GM13976 (cell line): ENCODE data around the gene G2E3.

Source experiments
- DNase-seq: peaks from one replicate; pipeline ENCODE4 v3.0.0; 2012; ENCODE audit warnings: low spot score
- in situ Hi-C: fragments of 300-500 bp; cut with MboI; formaldehyde crosslinking; loops from one replicate; pipeline ENCODE4 v1.12.0; 2022; ENCODE audit warnings: low sequenced_read_pairs, mixed read lengths, inconsistent platforms; ENCODE audit not compliant: unreplicated experiment
- TF ChIP-seq, protein P1 (sequence below): IDR thresholded peaks from 2 replicates; pipeline ENCODE4 v1.5.1; 2012; ENCODE audit warnings: borderline replicate concordance, mild to moderate bottlenecking; ENCODE audit not compliant: insufficient read depth; ENCODE audit errors: extremely low read depth, missing control alignments, control extremely low read depth

The G2E3 gene

GRCh38 chr14:30645600-30645999, 86.6 kb downstream of the G2E3 start:
- no peak for DNase-seq
- TF ChIP-seq, protein P1, sequence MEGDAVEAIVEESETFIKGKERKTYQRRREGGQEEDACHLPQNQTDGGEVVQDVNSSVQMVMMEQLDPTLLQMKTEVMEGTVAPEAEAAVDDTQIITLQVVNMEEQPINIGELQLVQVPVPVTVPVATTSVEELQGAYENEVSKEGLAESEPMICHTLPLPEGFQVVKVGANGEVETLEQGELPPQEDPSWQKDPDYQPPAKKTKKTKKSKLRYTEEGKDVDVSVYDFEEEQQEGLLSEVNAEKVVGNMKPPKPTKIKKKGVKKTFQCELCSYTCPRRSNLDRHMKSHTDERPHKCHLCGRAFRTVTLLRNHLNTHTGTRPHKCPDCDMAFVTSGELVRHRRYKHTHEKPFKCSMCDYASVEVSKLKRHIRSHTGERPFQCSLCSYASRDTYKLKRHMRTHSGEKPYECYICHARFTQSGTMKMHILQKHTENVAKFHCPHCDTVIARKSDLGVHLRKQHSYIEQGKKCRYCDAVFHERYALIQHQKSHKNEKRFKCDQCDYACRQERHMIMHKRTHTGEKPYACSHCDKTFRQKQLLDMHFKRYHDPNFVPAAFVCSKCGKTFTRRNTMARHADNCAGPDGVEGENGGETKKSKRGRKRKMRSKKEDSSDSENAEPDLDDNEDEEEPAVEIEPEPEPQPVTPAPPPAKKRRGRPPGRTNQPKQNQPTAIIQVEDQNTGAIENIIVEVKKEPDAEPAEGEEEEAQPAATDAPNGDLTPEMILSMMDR: no peak
- in situ Hi-C loops: no loop called here

DNA sequence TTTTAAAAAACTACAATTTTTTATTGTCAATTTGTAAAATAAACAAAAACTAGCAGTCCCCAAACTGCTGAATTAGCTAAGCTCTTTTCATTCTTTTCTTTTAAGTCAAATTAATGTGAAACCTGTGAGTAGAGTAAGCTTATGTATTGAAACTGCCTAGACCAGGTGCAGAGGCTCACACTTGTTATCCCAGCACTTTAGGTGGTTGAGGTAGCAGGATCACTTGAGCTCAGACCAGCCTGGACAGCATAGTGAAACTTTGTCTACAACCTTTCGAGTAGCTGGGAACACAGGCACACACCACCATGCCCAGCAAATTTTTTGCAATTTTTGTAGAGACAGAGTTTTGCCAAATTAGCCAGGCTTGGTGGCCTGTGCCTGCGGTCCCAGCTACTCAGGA, 89.5 kb downstream of the G2E3 start:
- DNase-seq: no peak
- in situ Hi-C loops: no loop called here
- TF ChIP-seq, protein P1: no peak

- DNase-seq: no peak
- TF ChIP-seq, protein P1: no peak
- in situ Hi-C loops: loop anchor here (10.0 to 25.0 kb wide), 3 partner anchors 253 to 710 kb away; no protein-coding TSS in a partner anchor
Observed at GRCh38 chr14:30651937-30652336, 93.0 kb downstream of the G2E3 start.

GRCh38 chr14:30655124-30655523, 96.2 kb downstream of the G2E3 start:
- DNase-seq: no peak
- TF ChIP-seq, protein P1: no peak
- in situ Hi-C loops: loop anchor here (10.0 to 25.0 kb wide), 3 partner anchors 250 to 707 kb away; no protein-coding TSS in a partner anchor

- in situ Hi-C loops: loop anchor here (10.0 to 25.0 kb wide), 3 partner anchors 249 to 707 kb away; no protein-coding TSS in a partner anchor
- TF ChIP-seq, protein P1: no peak
- DNase-seq: no peak
Observed at GRCh38 chr14:30655658-30656057, 96.7 kb downstream of the G2E3 start.

DNA sequence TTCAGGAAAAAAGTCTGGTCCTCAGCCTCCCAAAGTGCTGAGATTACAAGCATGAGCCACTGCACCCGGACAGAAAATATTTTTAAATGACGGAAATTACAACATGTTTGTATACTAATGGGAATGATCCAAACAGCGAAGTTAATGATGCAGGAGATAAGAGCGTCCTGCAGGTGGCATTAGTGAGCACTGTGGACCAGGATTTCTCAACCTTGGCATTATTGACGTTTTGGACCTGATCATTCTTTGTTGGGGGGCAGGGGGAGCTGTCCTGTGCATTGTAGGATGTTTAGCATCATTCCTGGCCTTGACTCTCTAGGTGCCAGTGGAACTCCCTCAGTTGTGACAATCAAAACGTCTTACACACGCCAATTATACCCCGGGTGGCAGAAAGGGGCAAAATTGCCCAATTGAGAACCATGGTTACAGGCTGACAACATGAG, 97.3 kb downstream of the G2E3 start:
- TF ChIP-seq, protein P1: peak; percentile 35
- no peak for DNase-seq
- in situ Hi-C loops: loop anchor here (10.0 to 25.0 kb wide), 3 partner anchors 249 to 706 kb away; no protein-coding TSS in a partner anchor
